C4-2B (cell line): ENCODE results near the gene HLA-E.
"Not testable (repeated sequence)": the region's sequence is repeated elsewhere in the genome, so short reads cannot be mapped to it uniquely, and the experiment has no call there.

ENCODE experiments used
- H3K27ac ChIP-seq: fragments of 450-650 bp; 2 replicates; pipeline ENCODE4 v1.5.1; 2017
- ZFX ChIP-seq: fragments of 450-650 bp; IDR thresholded peaks from 2 replicates; pipeline ENCODE4 v1.6.1; 2017
- TF ChIP-seq, protein P1 (sequence below): fragments of 450-650 bp; conservative IDR thresholded peaks from 2 replicates; pipeline ENCODE4 v1.5.1; 2017; ENCODE audit warnings: mild to moderate bottlenecking

The HLA-E gene

DNA sequence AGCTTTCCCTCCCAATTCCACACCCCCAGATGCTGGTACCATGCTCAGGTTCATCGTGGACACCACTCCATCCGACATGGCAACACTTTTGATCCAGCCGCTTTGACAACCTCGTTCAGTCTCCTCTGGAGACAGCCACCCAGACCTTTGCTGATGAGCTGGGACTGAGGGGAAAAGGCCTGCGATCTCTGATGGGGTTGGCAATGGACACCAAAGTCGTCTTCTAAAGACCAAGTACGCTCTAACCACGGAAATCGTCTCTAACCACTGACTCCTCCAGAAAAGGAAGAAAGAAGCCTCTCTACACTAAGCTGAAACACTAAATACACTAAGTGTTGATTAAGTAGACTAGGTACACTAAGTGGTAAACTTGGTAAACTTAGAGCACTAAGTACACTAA, 26.1 kb upstream of the HLA-E start:
- no peak for TF ChIP-seq ZFX
- TF ChIP-seq, protein P1, sequence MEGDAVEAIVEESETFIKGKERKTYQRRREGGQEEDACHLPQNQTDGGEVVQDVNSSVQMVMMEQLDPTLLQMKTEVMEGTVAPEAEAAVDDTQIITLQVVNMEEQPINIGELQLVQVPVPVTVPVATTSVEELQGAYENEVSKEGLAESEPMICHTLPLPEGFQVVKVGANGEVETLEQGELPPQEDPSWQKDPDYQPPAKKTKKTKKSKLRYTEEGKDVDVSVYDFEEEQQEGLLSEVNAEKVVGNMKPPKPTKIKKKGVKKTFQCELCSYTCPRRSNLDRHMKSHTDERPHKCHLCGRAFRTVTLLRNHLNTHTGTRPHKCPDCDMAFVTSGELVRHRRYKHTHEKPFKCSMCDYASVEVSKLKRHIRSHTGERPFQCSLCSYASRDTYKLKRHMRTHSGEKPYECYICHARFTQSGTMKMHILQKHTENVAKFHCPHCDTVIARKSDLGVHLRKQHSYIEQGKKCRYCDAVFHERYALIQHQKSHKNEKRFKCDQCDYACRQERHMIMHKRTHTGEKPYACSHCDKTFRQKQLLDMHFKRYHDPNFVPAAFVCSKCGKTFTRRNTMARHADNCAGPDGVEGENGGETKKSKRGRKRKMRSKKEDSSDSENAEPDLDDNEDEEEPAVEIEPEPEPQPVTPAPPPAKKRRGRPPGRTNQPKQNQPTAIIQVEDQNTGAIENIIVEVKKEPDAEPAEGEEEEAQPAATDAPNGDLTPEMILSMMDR, result no peak

DNA sequence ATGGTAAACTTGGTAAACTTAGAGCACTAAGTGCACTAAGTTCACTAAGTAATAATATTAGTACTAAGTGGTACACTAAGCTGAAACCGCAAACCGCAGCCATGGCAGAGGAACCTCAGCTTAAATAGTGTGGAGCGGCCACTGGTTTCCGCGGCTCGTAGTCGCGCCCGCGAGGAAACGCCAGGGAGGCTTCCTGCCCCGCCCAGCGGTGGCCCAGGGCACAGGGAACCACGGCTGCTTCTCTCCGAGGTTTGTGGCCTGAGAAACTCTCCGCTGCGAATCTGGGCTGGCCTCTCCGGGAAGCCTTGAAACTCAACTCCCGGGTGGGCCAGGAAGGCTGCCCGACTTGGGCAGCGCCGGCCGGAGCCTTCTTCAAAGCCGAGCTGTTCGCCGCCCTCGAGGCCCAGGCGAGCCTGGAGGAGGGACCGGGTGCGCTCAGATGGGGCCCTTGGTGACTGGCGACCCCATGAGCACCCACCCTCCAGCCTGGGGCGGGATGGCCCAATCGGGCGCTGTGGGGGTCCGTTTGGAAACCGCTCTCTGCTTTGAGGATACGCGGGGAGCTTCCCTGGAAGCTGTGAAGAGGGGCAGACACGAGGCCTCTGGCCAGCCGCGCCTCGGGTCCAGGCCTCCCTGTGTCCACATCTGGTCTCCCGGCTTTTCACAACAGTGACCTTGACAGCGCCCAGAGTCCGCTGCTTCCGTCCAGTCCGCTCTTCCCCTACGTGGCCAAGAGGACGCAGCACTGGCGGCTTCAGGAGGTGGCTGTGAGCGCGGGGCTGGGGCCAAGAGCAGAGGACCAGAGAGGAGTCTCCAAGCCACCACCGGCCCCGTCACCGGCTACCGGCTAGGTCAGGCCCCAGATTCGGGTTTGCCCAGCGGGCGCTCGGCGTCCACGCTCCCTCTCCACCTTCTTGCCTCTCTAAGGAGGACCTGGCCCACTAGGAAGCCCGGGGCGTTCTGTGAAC, 25.4 kb upstream of the HLA-E start:
- no peak overlapping the region for H3K27ac ChIP-seq
- no peak for TF ChIP-seq ZFX
- TF ChIP-seq, protein P1, result no peak

More for the DNA sequence above, 26.1 kb upstream of the HLA-E start:
- H3K27ac ChIP-seq, result no peak overlapping the region

DNA sequence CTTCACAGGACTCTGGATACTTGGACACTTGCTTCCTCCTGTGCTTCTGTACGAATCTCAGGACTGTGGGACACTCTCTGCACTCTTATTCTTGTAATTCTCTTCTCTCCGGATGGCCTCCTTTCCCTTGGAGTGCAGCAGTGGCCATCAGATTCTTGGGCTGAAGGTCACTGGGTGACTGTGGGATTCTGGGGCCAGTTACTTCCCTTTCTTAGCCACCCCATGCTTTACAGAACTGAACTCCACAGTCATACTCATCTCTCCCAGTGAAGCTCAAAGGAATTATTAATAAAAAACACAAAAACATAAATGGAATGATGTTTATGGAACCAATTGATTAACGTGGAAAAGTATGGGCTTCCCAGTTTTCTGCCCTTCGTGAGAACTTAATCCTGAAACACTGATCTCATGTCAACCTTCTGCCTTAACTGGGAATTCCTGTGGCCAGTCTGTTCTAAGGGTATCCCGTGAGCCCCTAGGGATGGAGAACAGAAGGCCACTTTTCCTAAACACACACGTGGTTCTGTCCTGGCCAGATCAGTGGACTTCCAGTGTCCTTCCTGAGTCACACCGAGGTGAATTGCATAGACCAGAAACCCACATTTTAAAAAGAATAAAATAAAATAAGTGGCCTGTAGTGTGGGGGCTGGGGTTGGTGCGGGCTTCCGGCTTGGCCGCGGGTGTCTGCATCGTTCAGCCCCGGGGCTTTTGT, 23.6 kb upstream of the HLA-E start:
- H3K27ac ChIP-seq, result no peak overlapping the region
- TF ChIP-seq, protein P1, result no peak
- TF ChIP-seq ZFX, result no peak

DNA sequence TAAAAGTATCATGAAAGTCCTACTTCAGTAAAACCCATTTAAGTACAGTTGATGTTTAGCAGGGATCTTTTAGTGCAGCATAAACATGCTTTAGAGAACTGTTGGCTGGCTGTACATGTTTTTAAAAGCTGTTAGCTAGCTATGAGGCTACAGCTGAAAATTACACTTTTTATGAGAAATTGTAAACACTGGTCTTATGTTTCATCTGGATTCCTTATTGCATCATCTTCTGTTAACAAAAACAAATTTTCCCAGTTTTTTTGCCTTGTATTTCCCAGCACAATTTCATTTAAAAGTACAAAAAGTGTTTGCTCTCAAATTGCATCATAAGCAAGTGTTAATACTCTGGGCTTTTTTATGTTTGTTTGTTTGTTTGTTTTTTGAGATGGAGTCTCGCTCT, 18.3 kb upstream of the HLA-E start:
- TF ChIP-seq, protein P1, result no peak
- no peak for TF ChIP-seq ZFX
- no peak overlapping the region for H3K27ac ChIP-seq

DNA sequence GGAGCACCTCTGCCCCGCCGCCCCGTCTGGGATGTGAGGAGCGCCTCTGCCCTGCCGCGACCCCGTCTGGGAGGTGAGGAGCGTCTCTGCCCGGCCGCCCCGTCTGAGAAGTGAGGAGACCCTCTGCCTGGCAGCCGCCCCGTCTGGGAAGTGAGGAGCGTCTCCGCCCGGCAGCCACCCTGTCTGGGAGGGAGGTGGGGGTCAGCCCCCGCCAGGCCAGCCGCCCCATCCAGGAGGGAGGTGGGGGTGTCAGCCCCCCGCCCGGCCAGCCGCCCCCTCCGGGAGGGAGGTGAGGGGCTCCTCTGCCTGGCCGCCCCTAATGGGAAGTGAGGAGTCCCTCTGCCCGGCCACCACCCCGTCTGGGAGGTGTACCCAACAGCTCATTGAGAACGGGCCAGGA, 14.2 kb upstream of the HLA-E start:
- not testable (repeated sequence) for H3K27ac ChIP-seq

DNA sequence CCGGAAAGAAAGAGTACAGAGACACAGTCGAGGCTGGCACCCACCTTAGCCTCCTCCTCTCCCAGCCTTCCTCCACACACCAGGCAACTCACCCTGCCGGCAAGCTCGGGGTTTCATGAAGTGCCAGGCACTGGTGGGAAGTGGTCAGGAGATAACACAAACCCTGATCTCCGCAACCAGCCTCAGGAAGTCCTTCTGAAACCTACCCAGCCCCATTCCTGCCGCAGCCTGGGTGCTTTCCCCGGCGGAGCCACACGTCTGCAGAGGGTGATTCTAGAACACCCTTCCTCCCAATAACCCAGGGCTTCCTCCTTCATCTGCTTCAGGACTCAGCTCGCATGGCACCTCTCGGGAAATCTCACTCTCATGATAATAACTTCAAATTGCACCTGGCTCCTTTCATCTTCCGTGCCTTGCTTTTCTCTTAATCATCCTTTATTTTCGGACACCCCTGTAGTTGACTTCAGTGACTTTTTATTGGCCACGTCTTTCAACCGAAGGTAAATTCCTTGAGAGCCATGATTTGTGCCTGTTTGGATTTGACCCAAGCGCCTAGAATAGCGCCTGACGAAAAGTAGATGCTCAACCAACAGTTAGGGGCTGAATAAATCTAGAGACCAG, 8.7 kb upstream of the HLA-E start:
- TF ChIP-seq, protein P1, result no peak
- no peak for TF ChIP-seq ZFX
- no peak overlapping the region for H3K27ac ChIP-seq

DNA sequence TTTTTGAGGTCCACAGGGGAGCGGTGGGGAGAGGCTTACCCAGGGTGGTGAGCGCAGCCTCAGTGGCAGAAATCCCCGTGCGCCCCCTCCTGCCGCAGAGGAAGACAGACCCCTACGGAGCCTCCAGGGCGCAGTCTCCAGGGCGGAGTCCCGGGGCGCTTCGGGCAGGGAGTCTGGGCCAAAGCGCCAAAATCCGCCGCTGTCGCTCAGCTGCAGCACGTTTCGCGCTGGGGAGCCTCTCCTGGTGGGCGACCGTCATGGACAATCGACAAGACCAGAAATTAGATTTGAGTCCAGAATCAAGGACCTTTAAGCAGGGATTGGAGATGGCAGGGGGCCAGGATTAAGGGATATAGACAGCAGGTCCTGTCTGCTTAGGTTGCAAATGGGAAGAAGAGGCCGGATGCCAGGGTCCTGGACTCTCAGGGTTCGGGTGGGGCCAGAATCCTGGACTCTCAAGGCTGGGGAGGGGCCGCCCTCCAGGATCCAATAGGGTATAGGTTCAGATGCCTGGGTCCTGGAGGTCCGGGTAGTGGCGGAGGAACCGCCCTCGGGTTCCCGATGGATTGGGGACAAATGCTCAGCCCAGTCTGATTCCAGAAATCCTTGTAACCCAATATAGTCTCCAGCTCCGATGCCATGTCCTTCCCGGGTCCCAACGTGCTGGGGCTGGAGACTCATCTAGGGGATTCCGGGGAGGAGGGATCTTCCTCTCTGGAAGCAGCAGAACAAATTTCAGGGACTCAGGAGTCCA, 7.9 kb upstream of the HLA-E start:
- H3K27ac ChIP-seq, result no peak overlapping the region
- TF ChIP-seq, protein P1, result no peak
- TF ChIP-seq ZFX, result no peak
